H9 (cell line): ENCODE data around the gene TIMM10B. TPM values are rescaled to one million over a fixed set of nuclear protein-coding genes. Genes with fewer than 3 reads are reported as not detected.

Experiments used
- DNase-seq: peaks from one replicate; pipeline ENCODE4 v3.0.0-alpha.2; 2017
- H2AFZ ChIP-seq: one replicate; pipeline ENCODE4 v1.6.1; 2013; ENCODE audit warnings: mild to moderate bottlenecking, low read length, control low read depth, moderate library complexity
- H2AK5ac ChIP-seq: 2 replicates; pipeline ENCODE4 v1.6.1; 2013; ENCODE audit warnings: low read length, control low read depth, mixed read lengths; ENCODE audit not compliant: insufficient read length
- H2BK120ac ChIP-seq: one replicate; pipeline ENCODE4 v1.6.1; 2013; ENCODE audit warnings: low read depth, mild to moderate bottlenecking, low read length, control low read depth, inconsistent platforms; ENCODE audit not compliant: poor library complexity, severe bottlenecking
- H2BK12ac ChIP-seq: 2 replicates; pipeline ENCODE4 v1.6.1; 2013; ENCODE audit warnings: low read length, control low read depth, mixed read lengths, low read depth; ENCODE audit not compliant: insufficient read length
- H2BK15ac ChIP-seq: 2 replicates; pipeline ENCODE4 v1.6.1; 2013; ENCODE audit warnings: low read depth, low read length, control low read depth
- H2BK20ac ChIP-seq: one replicate; pipeline ENCODE4 v1.6.1; 2013; ENCODE audit warnings: low read depth, mild to moderate bottlenecking, low read length, control low read depth, inconsistent platforms; ENCODE audit not compliant: poor library complexity, severe bottlenecking
- H2BK5ac ChIP-seq: 2 replicates; pipeline ENCODE4 v1.6.1; 2013; ENCODE audit warnings: low read length, control low read depth, mixed read lengths; ENCODE audit not compliant: insufficient read length
- H3K14ac ChIP-seq: 2 replicates; pipeline ENCODE4 v1.6.1; 2013; ENCODE audit warnings: low read length, control low read depth; ENCODE audit not compliant: insufficient read depth
- H3K18ac ChIP-seq: 2 replicates; pipeline ENCODE4 v1.6.1; 2013; ENCODE audit warnings: low read depth, mild to moderate bottlenecking, mixed read lengths, low read length, control low read depth; ENCODE audit not compliant: insufficient read length
- H3K23ac ChIP-seq: 2 replicates; pipeline ENCODE4 v1.6.1; 2013; ENCODE audit warnings: low read length, control low read depth, mixed read lengths, low read depth; ENCODE audit not compliant: insufficient read length
- H3K23me2 ChIP-seq: 2 replicates; pipeline ENCODE4 v1.6.1; 2013; ENCODE audit warnings: low read depth, mild to moderate bottlenecking, mixed read lengths, low read length, control low read depth; ENCODE audit not compliant: insufficient read length, poor library complexity, severe bottlenecking
- H3K27ac ChIP-seq: 2 replicates; pipeline ENCODE4 v1.5.1; 2013; ENCODE audit warnings: low read length, control low read depth, mixed read lengths, low read depth; ENCODE audit not compliant: insufficient read length
- H3K27me3 ChIP-seq: 2 replicates; pipeline ENCODE4 v1.6.1; 2013; ENCODE audit warnings: low read length, control low read depth, inconsistent platforms; ENCODE audit not compliant: insufficient read depth
- H3K4ac ChIP-seq: 2 replicates; pipeline ENCODE4 v1.6.1; 2013; ENCODE audit warnings: low read depth, mild to moderate bottlenecking, control low read depth, inconsistent platforms, low read length, moderate library complexity
- H3K4me1 ChIP-seq: 2 replicates; pipeline ENCODE4 v1.6.1; 2013; ENCODE audit warnings: low read length, control low read depth, inconsistent platforms; ENCODE audit not compliant: insufficient read depth
- H3K4me2 ChIP-seq: 2 replicates; pipeline ENCODE4 v1.6.1; 2013; ENCODE audit warnings: low read length, control low read depth, mixed read lengths; ENCODE audit not compliant: insufficient read length, insufficient read depth
- H3K56ac ChIP-seq: 2 replicates; pipeline ENCODE4 v1.6.1; 2013; ENCODE audit warnings: low read depth, mild to moderate bottlenecking, mixed read lengths, low read length, control low read depth; ENCODE audit not compliant: insufficient read length
- H3K79me1 ChIP-seq: 2 replicates; pipeline ENCODE4 v1.6.1; 2013; ENCODE audit warnings: low read depth, mild to moderate bottlenecking, moderate library complexity, low read length, control low read depth, inconsistent platforms; ENCODE audit not compliant: insufficient read depth, poor library complexity, severe bottlenecking
- H3K79me2 ChIP-seq: 2 replicates; pipeline ENCODE4 v1.6.1; 2013; ENCODE audit warnings: low read length, control low read depth, inconsistent platforms; ENCODE audit not compliant: insufficient read depth
- H3K9ac ChIP-seq: 2 replicates; pipeline ENCODE4 v1.6.1; 2013; ENCODE audit warnings: low read length, control low read depth, mixed read lengths; ENCODE audit not compliant: insufficient read length; ENCODE audit errors: extremely low read depth
- H3K9me3 ChIP-seq: one replicate; pipeline ENCODE4 v1.6.1; 2013; ENCODE audit warnings: low read depth, low read length, inconsistent platforms; ENCODE audit not compliant: control insufficient read depth
- H3T11ph ChIP-seq: one replicate; pipeline ENCODE4 v1.6.1; 2013; ENCODE audit warnings: mild to moderate bottlenecking, low read length, control low read depth, inconsistent platforms
- H4K20me1 ChIP-seq: one replicate; pipeline ENCODE4 v1.6.1; 2013; ENCODE audit not compliant: control insufficient read depth, insufficient read length, insufficient read depth
- H4K5ac ChIP-seq: 2 replicates; pipeline ENCODE4 v1.6.1; 2013; ENCODE audit warnings: low read depth, mild to moderate bottlenecking, mixed read lengths, low read length, control low read depth; ENCODE audit not compliant: insufficient read length
- H4K8ac ChIP-seq: replicated peaks from 2 replicates; pipeline ENCODE4 v1.6.1; 2013; ENCODE audit warnings: low read length, control low read depth, mixed read lengths, low read depth; ENCODE audit not compliant: insufficient read length
- H4K91ac ChIP-seq: 2 replicates; pipeline ENCODE4 v1.6.1; 2013; ENCODE audit warnings: low read depth, mild to moderate bottlenecking, moderate library complexity, mixed read lengths, low read length, control low read depth; ENCODE audit not compliant: insufficient read length
- H3K27ac Mint-ChIP-seq, 3 experiments: 2 replicates in 2 of 3; 3 replicates in 1 of 3; pipeline ENCODE4 v1.8.0; 2020 to 2021; ENCODE audit warnings: mixed read lengths in 3 of 3, mild to moderate bottlenecking in 1 of 3, moderate library complexity in 1 of 3
- H3K27me3 Mint-ChIP-seq: 2 replicates; pipeline ENCODE4 v1.8.0; 2021; ENCODE audit warnings: low read depth, mild to moderate bottlenecking, moderate library complexity, mixed read lengths
- H3K36me3 Mint-ChIP-seq, 3 experiments: 2 replicates in 2 of 3; 3 replicates in 1 of 3; pipeline ENCODE4 v1.8.0; 2020 to 2021; ENCODE audit warnings: low read depth in 3 of 3, mixed read lengths in 3 of 3; ENCODE audit not compliant: insufficient read depth in 1 of 3
- H3K4me1 Mint-ChIP-seq, 2 experiments: 2 replicates each; pipeline ENCODE4 v1.8.0; 2020; ENCODE audit warnings: mixed read lengths in 2 of 2
- H3K4me3 Mint-ChIP-seq, 2 experiments: 2 replicates in 1 of 2; 3 replicates in 1 of 2; pipeline ENCODE4 v1.8.0; 2020 to 2021; ENCODE audit warnings: mild to moderate bottlenecking in 2 of 2, mixed read lengths in 2 of 2, moderate library complexity in 1 of 2
- H3K9me3 Mint-ChIP-seq, 2 experiments: 2 replicates in 1 of 2; 3 replicates in 1 of 2; pipeline ENCODE4 v1.8.0; 2020; ENCODE audit warnings: mild to moderate bottlenecking in 2 of 2, mixed read lengths in 2 of 2, moderate library complexity in 1 of 2
- WGBS: extraction: QIAGEN DNeasy Blood & Tissue Kit; methylation state at CpG from one replicate; pipeline ENCODE4 v1.1.7; 2013; ENCODE audit warnings: missing lambda C conversion rate, low lambda C conversion rate, mixed read lengths; ENCODE audit not compliant: insufficient read length; ENCODE audit errors: extremely low coverage; 5-methylcytosine and 5-hydroxymethylcytosine counted together
- total RNA-seq: library from RNA; stranded (reverse); gene quantifications from 2 replicates; pipeline ENCODE4 v1.2.1, GENCODE V29; 2021
- TF ChIP-seq, protein P1 (sequence below): fragments of 200-600 bp; sonication (generic); conservative IDR thresholded peaks from 3 replicates; pipeline ENCODE4 v1.8.0; 2021; ENCODE audit warnings: antibody characterized with exemption, mild to moderate bottlenecking

Gene TIMM10B
- total RNA-seq, 1 experiment from 2014 or later = 49.9 TPM

DNA sequence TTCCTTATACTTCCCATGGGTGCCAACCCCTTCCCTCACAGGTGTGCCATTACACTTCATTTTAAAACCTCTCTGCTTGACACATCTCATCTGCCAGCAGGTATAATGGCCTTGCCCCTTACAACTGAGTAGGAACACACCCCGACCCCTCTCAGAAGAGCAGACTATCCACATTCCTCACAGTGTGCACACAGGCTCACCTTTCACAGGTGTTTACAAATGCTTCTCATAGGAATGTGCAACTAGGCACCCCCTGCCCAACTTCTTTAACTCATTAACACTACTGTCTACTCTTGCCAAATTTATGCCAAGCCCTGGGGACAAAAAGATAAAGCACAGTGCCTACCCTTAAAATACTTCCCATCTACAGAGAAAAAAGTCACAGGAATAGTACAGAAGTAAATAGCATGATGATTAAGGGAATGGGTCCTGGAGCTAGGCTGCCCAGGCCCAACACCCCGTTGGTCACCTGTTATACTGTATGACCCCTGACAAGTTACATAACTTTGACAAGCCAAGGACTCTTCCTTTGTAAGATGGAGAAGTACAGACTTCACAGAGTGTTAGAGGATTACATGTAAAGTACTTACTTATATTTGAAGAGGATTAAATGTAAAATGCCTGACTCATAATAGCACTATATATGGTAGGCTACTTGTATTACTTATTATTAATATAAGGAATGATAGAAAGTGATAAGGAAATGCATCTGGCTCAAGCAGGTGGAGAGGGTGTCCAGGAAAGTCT lies 22.8 kb upstream of the TIMM10B start:
- Histone ChIP-seq H3K4ac (no peak overlapping the region), H3K79me1 (no peaks in the 10 kb centered on the region), H3K23me2 (no peaks in the 10 kb centered on the region), H3K9me3 (no peaks in the 10 kb centered on the region), H2AK5ac (no peak overlapping the region), H3K9ac (no peak overlapping the region), H2BK5ac (no peak overlapping the region), H2AFZ (no peak overlapping the region), H3K27me3 (no peaks in the 10 kb centered on the region), H2BK12ac (no peak overlapping the region), H3K23ac (no peak overlapping the region), H3K4me2 (no peak overlapping the region), H4K20me1 (no peaks in the 10 kb centered on the region), H3K18ac (no peak overlapping the region), H3K4me1 (no peaks in the 10 kb centered on the region), H3T11ph (no peak overlapping the region), H2BK15ac (no peak overlapping the region), H4K8ac (no peak overlapping the region), H3K79me2 (no peaks in the 10 kb centered on the region), H2BK20ac (no peak overlapping the region), H3K14ac (no peak overlapping the region), H2BK120ac (no peak overlapping the region), H4K91ac (no peak overlapping the region), H4K5ac (no peak overlapping the region), H3K56ac (no peak overlapping the region), H3K27ac (no peak overlapping the region)
- Mint-ChIP-seq H3K9me3 (no peaks in the 10 kb centered on the region), H3K27ac (peak overlapping the region in 2 of 3 experiments; percentile 2 to 36; a peak in 2 of 7 replicates), H3K4me3 (no peak overlapping the region), H3K36me3 (peaks cover 0 to 25% (median 6%) of the 10 kb centered on the region in 3 experiments; a peak in 3 of 7 replicates), H3K27me3 (no peaks in the 10 kb centered on the region), H3K4me1 (no peaks in the 10 kb centered on the region)
- WGBS = no CpG with 5 or more reads among the region's 2 CpGs
- TF ChIP-seq, protein P1, sequence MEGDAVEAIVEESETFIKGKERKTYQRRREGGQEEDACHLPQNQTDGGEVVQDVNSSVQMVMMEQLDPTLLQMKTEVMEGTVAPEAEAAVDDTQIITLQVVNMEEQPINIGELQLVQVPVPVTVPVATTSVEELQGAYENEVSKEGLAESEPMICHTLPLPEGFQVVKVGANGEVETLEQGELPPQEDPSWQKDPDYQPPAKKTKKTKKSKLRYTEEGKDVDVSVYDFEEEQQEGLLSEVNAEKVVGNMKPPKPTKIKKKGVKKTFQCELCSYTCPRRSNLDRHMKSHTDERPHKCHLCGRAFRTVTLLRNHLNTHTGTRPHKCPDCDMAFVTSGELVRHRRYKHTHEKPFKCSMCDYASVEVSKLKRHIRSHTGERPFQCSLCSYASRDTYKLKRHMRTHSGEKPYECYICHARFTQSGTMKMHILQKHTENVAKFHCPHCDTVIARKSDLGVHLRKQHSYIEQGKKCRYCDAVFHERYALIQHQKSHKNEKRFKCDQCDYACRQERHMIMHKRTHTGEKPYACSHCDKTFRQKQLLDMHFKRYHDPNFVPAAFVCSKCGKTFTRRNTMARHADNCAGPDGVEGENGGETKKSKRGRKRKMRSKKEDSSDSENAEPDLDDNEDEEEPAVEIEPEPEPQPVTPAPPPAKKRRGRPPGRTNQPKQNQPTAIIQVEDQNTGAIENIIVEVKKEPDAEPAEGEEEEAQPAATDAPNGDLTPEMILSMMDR = no peak
- no peak for DNase-seq
